ENCODE measurements around the gene MCM10. TPM values are rescaled to one million over a fixed set of nuclear protein-coding genes. Genes with fewer than 3 reads are reported as not detected.

MCM10 gene
- total and polyA plus RNA-seq, 7 experiments from 2014 or later: 0.08 to 41.8 (median 0.28) TPM; not detected in 1

- ChIA-PET POLR2A (no interaction called here), CTCF (no interaction called here)
- Mint-ChIP-seq H3K27me3 (no peaks in the 10 kb centered on the region), H3K27ac (no peak overlapping the region), H3K36me3 (no peaks in the 10 kb centered on the region), H3K9me3 (no peaks in the 10 kb centered on the region), H3K4me3 (no peak overlapping the region), H3K4me1 (peaks cover 0 to 6% (median 0%) of the 10 kb centered on the region in 7 donors)
- Histone ChIP-seq H3K36me3 (ENCODE audit: control insufficient read depth in 2 of 3, insufficient read depth in 3 of 3, low read length in 3 of 3) (no peaks in the 10 kb centered on the region), H3K9me3 (ENCODE audit: control insufficient read depth in 2 of 3, low read length in 3 of 3) (no peaks in the 10 kb centered on the region), H3K4me1 (ENCODE audit: control insufficient read depth in 2 of 2, insufficient read depth in 2 of 2, low read length in 2 of 2) (no peaks in the 10 kb centered on the region), H3K27me3 (ENCODE audit: control insufficient read depth in 2 of 2, insufficient read depth in 2 of 2, low read length in 2 of 2) (no peaks in the 10 kb centered on the region), H3K4me3 (ENCODE audit: low read length) (no peak overlapping the region), H3K27ac (ENCODE audit: low read depth, low read length) (no peak overlapping the region)
- ATAC-seq: no peak
- intact Hi-C loops (cut with micrococcal nuclease): no loop called here
- no peak for DNase-seq
Measured at GRCh38 chr10:13222566-13222965, 61.2 kb downstream of the MCM10 start.

- no peak for ATAC-seq
- POLR2A ChIA-PET: no interaction called here
- H3K4me1 ChIP-seq (ENCODE audit: control insufficient read depth in 2 of 2, insufficient read depth in 2 of 2, low read length in 2 of 2): no peaks in the 10 kb centered on the region
Measured at GRCh38 chr10:13223241-13223640, 61.9 kb downstream of the MCM10 start.

GRCh38 chr10:13224210-13224995, 63.0 kb downstream of the MCM10 start:
- H3K4me3 ChIP-seq (ENCODE audit: low read length): no peak overlapping the region
- peaks cover 0 to 3% (median 0%) of the 10 kb centered on the region in 5 donors for H3K27me3 Mint-ChIP-seq
- no peaks in the 10 kb centered on the region for H3K9me3 ChIP-seq (ENCODE audit: control insufficient read depth in 2 of 3, low read length in 3 of 3)
- intact Hi-C loops (cut with micrococcal nuclease): no loop called here
- no peak overlapping the region for H3K4me3 Mint-ChIP-seq
- H3K27ac ChIP-seq (ENCODE audit: low read depth, low read length): no peak overlapping the region
- H3K4me1 ChIP-seq (ENCODE audit: control insufficient read depth in 2 of 2, insufficient read depth in 2 of 2, low read length in 2 of 2): no peaks in the 10 kb centered on the region
- no peaks in the 10 kb centered on the region for H3K27me3 ChIP-seq (ENCODE audit: control insufficient read depth in 2 of 2, insufficient read depth in 2 of 2, low read length in 2 of 2)
- DNase-seq (no peak), ATAC-seq (no peak)
- ChIA-PET CTCF (no interaction called here), POLR2A (no interaction called here)
- no peak overlapping the region for H3K27ac Mint-ChIP-seq
- peaks cover 0 to 6% (median 0%) of the 10 kb centered on the region in 7 donors for H3K4me1 Mint-ChIP-seq
- H3K36me3 ChIP-seq (ENCODE audit: control insufficient read depth in 2 of 3, insufficient read depth in 3 of 3, low read length in 3 of 3): no peaks in the 10 kb centered on the region
- no peaks in the 10 kb centered on the region for H3K36me3 Mint-ChIP-seq
- H3K9me3 Mint-ChIP-seq: no peaks in the 10 kb centered on the region

More at GRCh38 chr10:13223241-13223640, 61.9 kb downstream of the MCM10 start:
- intact Hi-C loops (cut with micrococcal nuclease): no loop called here
- H3K4me3 Mint-ChIP-seq: no peak overlapping the region
- Histone ChIP-seq H3K27me3 (ENCODE audit: control insufficient read depth in 2 of 2, insufficient read depth in 2 of 2, low read length in 2 of 2) (no peaks in the 10 kb centered on the region), H3K36me3 (ENCODE audit: control insufficient read depth in 2 of 3, insufficient read depth in 3 of 3, low read length in 3 of 3) (no peaks in the 10 kb centered on the region), H3K9me3 (ENCODE audit: control insufficient read depth in 2 of 3, low read length in 3 of 3) (no peaks in the 10 kb centered on the region), H3K27ac (ENCODE audit: low read depth, low read length) (no peak overlapping the region), H3K4me3 (ENCODE audit: low read length) (no peak overlapping the region)
- DNase-seq: no peak
- H3K9me3 Mint-ChIP-seq: no peaks in the 10 kb centered on the region
- peaks cover 0 to 6% (median 0%) of the 10 kb centered on the region in 7 donors for H3K4me1 Mint-ChIP-seq
- CTCF ChIA-PET: no interaction called here
- no peak overlapping the region for H3K27ac Mint-ChIP-seq
- H3K36me3 Mint-ChIP-seq: no peaks in the 10 kb centered on the region
- H3K27me3 Mint-ChIP-seq: no peaks in the 10 kb centered on the region

- no peak overlapping the region for H3K4me3 ChIP-seq (ENCODE audit: low read length)
- Mint-ChIP-seq H3K36me3 (no peaks in the 10 kb centered on the region), H3K4me3 (no peak overlapping the region), H3K9me3 (no peaks in the 10 kb centered on the region), H3K4me1 (peaks cover 0 to 6% (median 0%) of the 10 kb centered on the region in 7 donors), H3K27me3 (peaks cover 0 to 5% (median 0%) of the 10 kb centered on the region in 5 donors), H3K27ac (no peak overlapping the region)
- no peak for DNase-seq
- ChIA-PET POLR2A (no interaction called here), CTCF (no interaction called here)
- no peaks in the 10 kb centered on the region for H3K9me3 ChIP-seq (ENCODE audit: control insufficient read depth in 2 of 3, low read length in 3 of 3)
- intact Hi-C loops (cut with micrococcal nuclease): no loop called here
- no peaks in the 10 kb centered on the region for H3K36me3 ChIP-seq (ENCODE audit: control insufficient read depth in 2 of 3, insufficient read depth in 3 of 3, low read length in 3 of 3)
- no peaks in the 10 kb centered on the region for H3K27me3 ChIP-seq (ENCODE audit: control insufficient read depth in 2 of 2, insufficient read depth in 2 of 2, low read length in 2 of 2)
- H3K27ac ChIP-seq (ENCODE audit: low read depth, low read length): no peak overlapping the region
- H3K4me1 ChIP-seq (ENCODE audit: control insufficient read depth in 2 of 2, insufficient read depth in 2 of 2, low read length in 2 of 2): no peaks in the 10 kb centered on the region
- no peak for ATAC-seq
Measured at GRCh38 chr10:13225601-13226000, 64.2 kb downstream of the MCM10 start.

- Mint-ChIP-seq H3K36me3 (no peaks in the 10 kb centered on the region), H3K4me3 (no peak overlapping the region), H3K4me1 (peaks cover 0 to 6% (median 0%) of the 10 kb centered on the region in 7 donors), H3K9me3 (no peaks in the 10 kb centered on the region), H3K27me3 (peaks cover 0 to 5% (median 0%) of the 10 kb centered on the region in 5 donors), H3K27ac (peak overlapping the region in 1 of 9 donors; percentile 1)
- Histone ChIP-seq H3K9me3 (ENCODE audit: control insufficient read depth in 2 of 3, low read length in 3 of 3) (no peaks in the 10 kb centered on the region), H3K27me3 (ENCODE audit: control insufficient read depth in 2 of 2, insufficient read depth in 2 of 2, low read length in 2 of 2) (no peaks in the 10 kb centered on the region), H3K4me3 (ENCODE audit: low read length) (no peak overlapping the region), H3K27ac (ENCODE audit: low read depth, low read length) (no peak overlapping the region), H3K4me1 (ENCODE audit: control insufficient read depth in 2 of 2, insufficient read depth in 2 of 2, low read length in 2 of 2) (no peaks in the 10 kb centered on the region), H3K36me3 (ENCODE audit: control insufficient read depth in 2 of 3, insufficient read depth in 3 of 3, low read length in 3 of 3) (no peaks in the 10 kb centered on the region)
- ATAC-seq (no peak), DNase-seq (no peak)
- ChIA-PET CTCF (no interaction called here), POLR2A (no interaction called here)
- intact Hi-C loops (cut with micrococcal nuclease): no loop called here
Measured at GRCh38 chr10:13227031-13227430, 65.7 kb downstream of the MCM10 start.

GRCh38 chr10:13231190-13231589, 69.8 kb downstream of the MCM10 start:
- no peaks in the 10 kb centered on the region for H3K9me3 Mint-ChIP-seq
- H3K27ac Mint-ChIP-seq: no peak overlapping the region
- no peak overlapping the region for H3K4me3 ChIP-seq (ENCODE audit: low read length)
- no peak overlapping the region for H3K27ac ChIP-seq (ENCODE audit: low read depth, low read length)
- CTCF ChIA-PET: no interaction called here
- intact Hi-C loops (cut with micrococcal nuclease): no loop called here
- H3K27me3 ChIP-seq (ENCODE audit: control insufficient read depth in 2 of 2, insufficient read depth in 2 of 2, low read length in 2 of 2): no peaks in the 10 kb centered on the region
- no peaks in the 10 kb centered on the region for H3K36me3 Mint-ChIP-seq
- POLR2A ChIA-PET: no interaction called here
- DNase-seq: no peak
- no peak overlapping the region for H3K4me3 Mint-ChIP-seq
- peaks cover 0 to 11% (median 0%) of the 10 kb centered on the region in 5 donors for H3K27me3 Mint-ChIP-seq
- ATAC-seq: no peak
- H3K4me1 Mint-ChIP-seq: no peaks in the 10 kb centered on the region
- no peaks in the 10 kb centered on the region for H3K4me1 ChIP-seq (ENCODE audit: control insufficient read depth in 2 of 2, insufficient read depth in 2 of 2, low read length in 2 of 2)
- H3K36me3 ChIP-seq (ENCODE audit: control insufficient read depth in 2 of 3, insufficient read depth in 3 of 3, low read length in 3 of 3): no peaks in the 10 kb centered on the region
- no peaks in the 10 kb centered on the region for H3K9me3 ChIP-seq (ENCODE audit: control insufficient read depth in 2 of 3, low read length in 3 of 3)

- H3K27me3 ChIP-seq (ENCODE audit: control insufficient read depth in 2 of 2, insufficient read depth in 2 of 2, low read length in 2 of 2): no peaks in the 10 kb centered on the region
- H3K36me3 Mint-ChIP-seq: no peaks in the 10 kb centered on the region
- no peak overlapping the region for H3K4me3 Mint-ChIP-seq
- no peaks in the 10 kb centered on the region for H3K4me1 ChIP-seq (ENCODE audit: control insufficient read depth in 2 of 2, insufficient read depth in 2 of 2, low read length in 2 of 2)
- no peak overlapping the region for H3K27ac Mint-ChIP-seq
- DNase-seq: no peak
- no peak for ATAC-seq
- H3K4me3 ChIP-seq (ENCODE audit: low read length): no peak overlapping the region
- H3K27ac ChIP-seq (ENCODE audit: low read depth, low read length): no peak overlapping the region
- ChIA-PET CTCF (no interaction called here), POLR2A (interaction anchor here (0.7 kb wide), 1 partner anchor 38 kb away, joined by 3 read pairs; no protein-coding TSS in a partner anchor)
- H3K9me3 Mint-ChIP-seq: no peaks in the 10 kb centered on the region
- peaks cover 0 to 11% (median 0%) of the 10 kb centered on the region in 5 donors for H3K27me3 Mint-ChIP-seq
- no peaks in the 10 kb centered on the region for H3K9me3 ChIP-seq (ENCODE audit: control insufficient read depth in 2 of 3, low read length in 3 of 3)
- H3K4me1 Mint-ChIP-seq: no peaks in the 10 kb centered on the region
- intact Hi-C loops (cut with micrococcal nuclease): no loop called here
- no peaks in the 10 kb centered on the region for H3K36me3 ChIP-seq (ENCODE audit: control insufficient read depth in 2 of 3, insufficient read depth in 3 of 3, low read length in 3 of 3)
Measured at GRCh38 chr10:13231808-13232207, 70.5 kb downstream of the MCM10 start.

Data from naive thymus-derived CD4-positive, alpha-beta T cell (primary cell).